WI38 (cell line): Measurements from ENCODE around the gene EIF3L.

ENCODE experiments used
- H3K4me3 ChIP-seq: 2 replicates; pipeline ENCODE4 v1.5.1; 2011; ENCODE audit warnings: low read depth, mild to moderate bottlenecking, control low read depth, low read length
- TF ChIP-seq, protein P1 (sequence below): IDR thresholded peaks from 2 replicates; pipeline ENCODE4 v1.5.1; 2012; ENCODE audit warnings: low read depth, mild to moderate bottlenecking, control low read depth, low read length

EIF3L gene

DNA sequence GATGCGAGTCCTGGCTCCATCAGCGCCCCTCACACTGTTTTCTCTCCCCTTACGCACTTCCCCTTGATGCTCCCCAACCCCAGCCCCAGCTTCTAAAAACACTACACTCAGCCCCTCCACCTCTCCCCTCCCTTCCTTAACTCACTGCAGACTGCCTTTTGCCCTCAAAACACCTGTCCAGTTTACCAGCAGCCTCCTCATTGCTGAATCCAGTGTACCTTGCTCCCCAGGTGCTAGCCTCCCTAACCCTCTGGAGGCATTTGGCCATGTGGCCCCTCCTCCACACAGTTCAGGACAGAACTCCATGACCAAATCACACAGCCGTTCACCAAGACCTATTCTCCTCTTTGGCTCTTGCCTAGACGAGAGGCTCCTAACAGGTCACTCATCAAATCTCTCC is 28.9 kb upstream of the EIF3L start:
- no peak overlapping the region for H3K4me3 ChIP-seq
- TF ChIP-seq, protein P1, sequence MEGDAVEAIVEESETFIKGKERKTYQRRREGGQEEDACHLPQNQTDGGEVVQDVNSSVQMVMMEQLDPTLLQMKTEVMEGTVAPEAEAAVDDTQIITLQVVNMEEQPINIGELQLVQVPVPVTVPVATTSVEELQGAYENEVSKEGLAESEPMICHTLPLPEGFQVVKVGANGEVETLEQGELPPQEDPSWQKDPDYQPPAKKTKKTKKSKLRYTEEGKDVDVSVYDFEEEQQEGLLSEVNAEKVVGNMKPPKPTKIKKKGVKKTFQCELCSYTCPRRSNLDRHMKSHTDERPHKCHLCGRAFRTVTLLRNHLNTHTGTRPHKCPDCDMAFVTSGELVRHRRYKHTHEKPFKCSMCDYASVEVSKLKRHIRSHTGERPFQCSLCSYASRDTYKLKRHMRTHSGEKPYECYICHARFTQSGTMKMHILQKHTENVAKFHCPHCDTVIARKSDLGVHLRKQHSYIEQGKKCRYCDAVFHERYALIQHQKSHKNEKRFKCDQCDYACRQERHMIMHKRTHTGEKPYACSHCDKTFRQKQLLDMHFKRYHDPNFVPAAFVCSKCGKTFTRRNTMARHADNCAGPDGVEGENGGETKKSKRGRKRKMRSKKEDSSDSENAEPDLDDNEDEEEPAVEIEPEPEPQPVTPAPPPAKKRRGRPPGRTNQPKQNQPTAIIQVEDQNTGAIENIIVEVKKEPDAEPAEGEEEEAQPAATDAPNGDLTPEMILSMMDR, result no peak

DNA sequence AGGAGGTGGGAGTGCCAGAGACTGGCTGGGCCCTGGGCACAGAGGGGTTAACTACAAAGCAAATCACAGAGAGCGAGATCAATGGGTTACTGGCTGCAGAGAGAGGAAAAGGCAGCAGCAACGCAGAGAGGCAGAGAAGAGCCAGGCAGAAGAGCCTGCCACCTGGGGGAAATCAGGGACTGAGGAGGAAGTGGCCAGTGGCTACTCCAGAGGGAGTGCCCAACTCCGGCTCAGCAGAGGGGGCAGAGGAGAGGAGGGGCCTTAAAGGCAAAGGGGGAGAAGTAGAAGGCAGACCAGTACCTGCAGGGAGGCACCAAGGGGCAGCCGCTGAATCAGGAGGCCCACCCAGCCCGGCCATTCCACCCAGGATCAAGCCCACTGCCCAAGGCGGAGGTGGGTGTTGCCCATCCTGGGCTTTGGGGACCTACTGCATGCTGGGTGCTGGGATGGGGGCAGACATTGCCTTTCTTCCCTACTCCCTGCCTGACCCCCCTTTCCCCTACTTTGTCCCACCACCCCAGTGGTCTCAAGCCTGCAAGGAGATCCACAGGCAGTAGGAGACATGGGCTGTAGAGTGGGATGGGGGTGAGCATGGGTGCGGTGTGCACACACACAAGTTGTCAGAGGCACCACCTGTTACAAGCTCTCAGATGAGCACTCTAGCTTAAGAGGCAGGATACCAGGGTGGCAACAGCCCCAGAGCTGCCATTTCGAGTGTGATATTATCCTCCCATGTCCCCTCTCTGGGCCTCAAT is 27.0 kb upstream of the EIF3L start:
- H3K4me3 ChIP-seq, result no peak overlapping the region
- TF ChIP-seq, protein P1, result no peak

DNA sequence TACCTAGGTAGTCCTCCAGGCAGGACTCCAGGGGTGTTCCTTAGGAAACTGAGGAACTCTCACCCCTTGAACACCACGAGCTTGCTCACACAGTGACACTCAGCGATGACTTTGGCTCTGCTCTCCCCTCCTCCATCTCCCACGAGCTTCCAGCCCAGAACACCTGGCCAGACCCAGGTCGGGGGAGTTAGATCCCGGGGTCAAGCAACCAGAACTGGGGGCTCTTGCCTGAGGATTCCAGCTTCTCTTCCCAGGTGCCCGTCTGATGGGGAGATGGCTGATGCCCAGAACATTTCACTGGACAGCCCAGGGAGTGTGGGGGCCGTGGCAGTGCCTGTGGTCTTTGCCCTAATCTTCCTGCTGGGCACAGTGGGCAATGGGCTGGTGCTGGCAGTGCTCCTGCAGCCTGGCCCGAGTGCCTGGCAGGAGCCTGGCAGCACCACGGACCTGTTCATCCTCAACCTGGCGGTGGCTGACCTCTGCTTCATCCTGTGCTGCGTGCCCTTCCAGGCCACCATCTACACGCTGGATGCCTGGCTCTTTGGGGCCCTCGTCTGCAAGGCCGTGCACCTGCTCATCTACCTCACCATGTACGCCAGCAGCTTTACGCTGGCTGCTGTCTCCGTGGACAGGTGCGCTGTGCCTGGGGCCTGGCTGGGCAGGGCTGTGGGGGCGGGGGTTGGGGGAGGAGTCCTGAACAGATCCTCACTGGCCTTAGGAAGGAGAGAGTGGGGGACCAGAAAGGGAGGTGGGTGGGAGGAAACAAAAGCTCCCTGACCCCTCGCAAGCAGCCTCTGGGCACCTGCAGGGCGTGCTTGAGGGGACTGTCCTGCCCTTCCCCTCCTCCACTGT is 25.9 kb upstream of the EIF3L start, which contains the start of gene GALR3:
Gene GALR3, plus strand, starts transcription at position 249 of the 852 bp plus-strand sequence. Its CDS starts 25 bp downstream, at position 274.
- TF ChIP-seq, protein P1, result no peak
- no peak within 1 kb of the TSS for H3K4me3 ChIP-seq

DNA sequence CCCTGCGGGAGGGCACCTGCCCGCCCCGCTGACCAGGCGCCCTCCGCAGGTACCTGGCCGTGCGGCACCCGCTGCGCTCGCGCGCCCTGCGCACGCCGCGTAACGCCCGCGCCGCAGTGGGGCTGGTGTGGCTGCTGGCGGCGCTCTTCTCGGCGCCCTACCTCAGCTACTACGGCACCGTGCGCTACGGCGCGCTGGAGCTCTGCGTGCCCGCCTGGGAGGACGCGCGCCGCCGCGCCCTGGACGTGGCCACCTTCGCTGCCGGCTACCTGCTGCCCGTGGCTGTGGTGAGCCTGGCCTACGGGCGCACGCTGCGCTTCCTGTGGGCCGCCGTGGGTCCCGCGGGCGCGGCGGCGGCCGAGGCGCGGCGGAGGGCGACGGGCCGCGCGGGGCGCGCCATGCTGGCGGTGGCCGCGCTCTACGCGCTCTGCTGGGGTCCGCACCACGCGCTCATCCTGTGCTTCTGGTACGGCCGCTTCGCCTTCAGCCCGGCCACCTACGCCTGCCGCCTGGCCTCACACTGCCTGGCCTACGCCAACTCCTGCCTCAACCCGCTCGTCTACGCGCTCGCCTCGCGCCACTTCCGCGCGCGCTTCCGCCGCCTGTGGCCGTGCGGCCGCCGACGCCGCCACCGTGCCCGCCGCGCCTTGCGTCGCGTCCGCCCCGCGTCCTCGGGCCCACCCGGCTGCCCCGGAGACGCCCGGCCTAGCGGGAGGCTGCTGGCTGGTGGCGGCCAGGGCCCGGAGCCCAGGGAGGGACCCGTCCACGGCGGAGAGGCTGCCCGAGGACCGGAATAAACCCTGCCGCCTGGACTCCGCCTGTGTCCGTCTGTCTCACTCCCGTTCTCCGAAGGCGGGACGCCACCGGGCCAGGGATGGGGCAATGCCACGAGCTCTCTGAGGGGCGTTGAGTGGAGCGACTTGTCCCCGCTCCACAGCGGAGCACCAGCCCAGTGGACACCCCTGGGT is 24.3 kb upstream of the EIF3L start:
- TF ChIP-seq, protein P1, result no peak
- no peak overlapping the region for H3K4me3 ChIP-seq

DNA sequence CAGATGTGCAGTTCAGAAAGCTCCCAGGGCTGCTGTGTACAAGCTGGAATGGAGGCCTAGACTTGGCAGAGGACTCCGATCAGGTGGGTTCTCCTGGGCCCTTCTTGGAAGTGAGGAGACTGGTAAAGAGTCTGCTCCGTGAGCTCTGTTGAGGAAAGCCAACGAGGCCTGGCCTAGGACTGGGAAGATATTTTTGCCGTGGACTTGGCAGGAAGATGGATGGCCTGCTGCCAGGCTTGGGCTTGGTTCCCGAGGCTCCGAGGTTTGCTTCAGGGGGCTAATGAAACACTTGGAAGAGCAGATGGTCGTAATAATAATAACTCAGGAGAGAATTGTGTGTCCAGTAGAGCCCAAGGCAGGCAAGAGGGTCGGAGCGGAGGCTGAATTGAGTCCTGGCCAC is 22.2 kb upstream of the EIF3L start:
- no peak overlapping the region for H3K4me3 ChIP-seq
- TF ChIP-seq, protein P1, result no peak

DNA sequence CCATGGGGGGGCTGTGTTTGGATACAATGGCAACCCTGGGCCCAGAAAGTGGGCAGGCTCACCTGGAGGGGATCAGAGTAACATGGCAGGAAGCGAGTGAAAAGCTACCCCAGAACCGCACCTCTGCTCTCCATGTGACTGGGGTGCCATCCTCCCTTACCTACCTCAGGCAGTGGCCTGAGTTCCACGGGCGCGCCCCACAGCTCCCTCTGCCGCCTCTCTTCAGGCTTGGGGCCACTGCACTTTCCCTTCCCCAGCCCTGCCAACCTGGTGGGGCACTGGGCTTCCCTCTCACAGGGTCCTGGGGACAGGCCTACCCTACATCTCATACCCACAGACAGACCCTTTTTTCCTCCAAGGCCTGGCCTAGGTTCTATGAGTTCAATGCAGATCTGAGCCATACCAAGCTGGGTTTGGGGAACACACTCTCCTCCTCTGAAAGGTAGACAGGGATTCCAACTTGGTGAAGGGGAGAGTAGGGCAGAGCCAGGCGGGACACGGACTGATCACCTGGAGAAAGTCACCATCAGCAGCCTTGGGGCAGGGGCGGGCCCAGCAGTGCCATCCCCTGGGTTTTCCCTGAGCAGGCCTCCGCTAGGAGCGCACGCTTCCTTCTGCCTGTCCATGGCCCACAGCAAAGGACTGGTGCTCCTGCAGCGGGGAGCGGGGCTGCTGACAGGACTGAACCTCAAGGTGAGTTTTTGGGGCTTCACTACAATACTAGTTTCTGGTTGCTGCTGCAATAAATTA is 19.0 kb upstream of the EIF3L start:
- H3K4me3 ChIP-seq, result no peak overlapping the region
- TF ChIP-seq, protein P1, result no peak
